Esophagus muscularis mucosa (tissue), 4 donors: Measurements from ENCODE around the gene SIPA1L3. TPM values are rescaled to one million over a fixed set of nuclear protein-coding genes. Genes with fewer than 3 reads are reported as not detected.
A peak's percentile ranks its signal among the peaks of the same experiment; 100 is the strongest.

ENCODE experiments used
- DNase-seq: peaks from one replicate; pipeline ENCODE4 v3.0.0-alpha.2; 2017; ENCODE audit errors: extremely low spot score
- H3K27ac ChIP-seq, 4 donors: fragments of 200-600 bp; sonication (generic); replicated peaks in 1 of 4; 1 replicate in 3 of 4; 2 replicates in 1 of 4; pipeline ENCODE4 v1.5.1; 2016 to 2019; ENCODE audit warnings: mild to moderate bottlenecking in 1 of 4
- H3K27me3 ChIP-seq, 4 donors: fragments of 200-600 bp; sonication (generic); one replicate each; pipeline versions ENCODE4 v1.5.1 to v1.6.0; 2016 to 2019
- H3K36me3 ChIP-seq, 4 donors: fragments of 200-600 bp; sonication (generic); one replicate each; pipeline ENCODE4 v1.5.1; 2016 to 2019
- H3K4me1 ChIP-seq, 4 donors: fragments of 200-600 bp; sonication (generic); one replicate each; pipeline ENCODE4 v1.5.1; 2016 to 2019
- H3K4me3 ChIP-seq, 4 donors: fragments of 200-600 bp; sonication (generic); 1 replicate in 2 of 4; 2 replicates in 2 of 4; pipeline ENCODE4 v1.5.1; 2016 to 2019; ENCODE audit warnings: mild to moderate bottlenecking in 4 of 4, moderate library complexity in 1 of 4
- H3K9me3 ChIP-seq, 4 donors: fragments of 200-600 bp; sonication (generic); 1 replicate in 3 of 4; 2 replicates in 1 of 4; pipeline ENCODE4 v1.5.1; 2016 to 2019
- CTCF ChIP-seq, 3 experiments: fragments of 200-600 bp in 2 of 3; fragments of 450-650 bp in 1 of 3; sonication (generic) in 2 of 3; IDR thresholded peaks; one replicate each; pipeline ENCODE4 v1.5.1; 2017 to 2019; ENCODE audit warnings: antibody characterized with exemption in 3 of 3, mild to moderate bottlenecking in 2 of 3, moderate library complexity in 1 of 3
- EP300 ChIP-seq: sonication (generic); formaldehyde crosslinking; IDR thresholded peaks from one replicate; pipeline ENCODE4 v1.6.1; 2017; ENCODE audit warnings: antibody characterized with exemption
- POLR2A ChIP-seq: fragments of 450-650 bp; IDR thresholded peaks from one replicate; pipeline ENCODE4 v1.6.1; 2017; ENCODE audit warnings: antibody characterized with exemption, moderate library complexity, mild to moderate bottlenecking, low read depth
- POLR2AphosphoS5 ChIP-seq, 2 donors: sonication (generic); formaldehyde crosslinking; IDR thresholded peaks; one replicate each; pipeline ENCODE4 v1.6.1; 2017; ENCODE audit warnings: antibody characterized with exemption in 2 of 2
- WGBS: methylation state at CpG from one replicate; pipeline ENCODE4 v1.1.5; 2018; 5-methylcytosine and 5-hydroxymethylcytosine counted together
- intact Hi-C: fragments of 100-400 bp; cut with DNase I; formaldehyde crosslinking; loops from one replicate; pipeline ENCODE4 v1.15.1; 2023
- total RNA-seq, 4 donors: library from RNA; depleted of rRNA; stranded (reverse); fragments of >200 nt; gene quantifications; one replicate each; pipeline versions ENCODE4 v1.1.0 to v1.2.1, GENCODE V29; 2016

Gene SIPA1L3
- total RNA-seq, 4 donors from 2014 or later = 10.4 to 17.9 (median 13.2) TPM

- Histone ChIP-seq H3K4me3 (no peak overlapping the region), H3K27ac (peak overlapping the region in 2 of 4 donors; percentile 17 to 36), H3K36me3 (peaks cover 0 to 3% (median 0%) of the 10 kb centered on the region in 4 donors), H3K27me3 (no peaks in the 10 kb centered on the region), H3K9me3 (no peaks in the 10 kb centered on the region), H3K4me1 (peaks cover 12 to 23% (median 21%) of the 10 kb centered on the region in 4 donors)
- intact Hi-C loops = no loop called here
- WGBS = 95% methylated on average over 3 of the region's 3 CpGs
- DNase-seq = no peak
- TF ChIP-seq POLR2A (no peak), POLR2AphosphoS5 (IDR thresholded peaks at IDR 0.05) (no peak), EP300 (no peak), CTCF (IDR thresholded peaks at IDR 0.05) (no peak)
Observed at GRCh38 chr19:37998801-37999308, 91.8 kb downstream of the SIPA1L3 start.

- peaks cover 18 to 31% (median 26%) of the 10 kb centered on the region in 4 donors for H3K4me1 ChIP-seq
- 61% methylated on average over 19 of the region's 20 CpGs for WGBS
- H3K4me3 ChIP-seq = no peak overlapping the region
- no peak for DNase-seq
- H3K36me3 ChIP-seq = no peaks in the 10 kb centered on the region
- no peaks in the 10 kb centered on the region for H3K9me3 ChIP-seq
- intact Hi-C loops = no loop called here
- peak overlapping the region; percentile 17 to 45 (median 26) for H3K27ac ChIP-seq
- TF ChIP-seq POLR2AphosphoS5 (IDR thresholded peaks at IDR 0.05) (peak; percentile 28 to 42), EP300 (no peak), POLR2A (no peak), CTCF (IDR thresholded peaks at IDR 0.05) (no peak)
- H3K27me3 ChIP-seq = no peaks in the 10 kb centered on the region
Observed at GRCh38 chr19:37999309-38000213, 92.6 kb downstream of the SIPA1L3 start.

- Histone ChIP-seq H3K36me3 (no peaks in the 10 kb centered on the region), H3K27ac (no peak overlapping the region), H3K9me3 (no peaks in the 10 kb centered on the region), H3K27me3 (no peaks in the 10 kb centered on the region), H3K4me1 (peaks cover 27 to 42% (median 34%) of the 10 kb centered on the region in 4 donors), H3K4me3 (no peak overlapping the region)
- WGBS = 84% methylated on average over 5 of the region's 5 CpGs
- no peak for DNase-seq
- TF ChIP-seq EP300 = no peak
- TF ChIP-seq POLR2AphosphoS5 (IDR thresholded peaks at IDR 0.05) = no peak
- no peak for TF ChIP-seq POLR2A
- TF ChIP-seq CTCF (IDR thresholded peaks at IDR 0.05) = no peak
- intact Hi-C loops = no loop called here
Observed at GRCh38 chr19:38001158-38001781, 94.3 kb downstream of the SIPA1L3 start.

GRCh38 chr19:38003438-38004185, 96.6 kb downstream of the SIPA1L3 start:
- H3K4me1 ChIP-seq = peaks cover 27 to 42% (median 32%) of the 10 kb centered on the region in 4 donors
- no peaks in the 10 kb centered on the region for H3K36me3 ChIP-seq
- intact Hi-C loops = no loop called here
- WGBS = 4% methylated on average over 17 of the region's 18 CpGs
- H3K9me3 ChIP-seq = no peaks in the 10 kb centered on the region
- H3K27ac ChIP-seq = peak overlapping the region; percentile 70 to 78 (median 74)
- no peak for DNase-seq
- H3K27me3 ChIP-seq = no peaks in the 10 kb centered on the region
- TF ChIP-seq POLR2AphosphoS5 (IDR thresholded peaks at IDR 0.05) = peak in 1 of 2 donors; percentile 41
- TF ChIP-seq CTCF (IDR thresholded peaks at IDR 0.05) = no peak
- peak overlapping the region; percentile 42 to 53 (median 50) for H3K4me3 ChIP-seq
